ENCODE measurements around the gene CCDC137.

CCDC137 gene

DNA sequence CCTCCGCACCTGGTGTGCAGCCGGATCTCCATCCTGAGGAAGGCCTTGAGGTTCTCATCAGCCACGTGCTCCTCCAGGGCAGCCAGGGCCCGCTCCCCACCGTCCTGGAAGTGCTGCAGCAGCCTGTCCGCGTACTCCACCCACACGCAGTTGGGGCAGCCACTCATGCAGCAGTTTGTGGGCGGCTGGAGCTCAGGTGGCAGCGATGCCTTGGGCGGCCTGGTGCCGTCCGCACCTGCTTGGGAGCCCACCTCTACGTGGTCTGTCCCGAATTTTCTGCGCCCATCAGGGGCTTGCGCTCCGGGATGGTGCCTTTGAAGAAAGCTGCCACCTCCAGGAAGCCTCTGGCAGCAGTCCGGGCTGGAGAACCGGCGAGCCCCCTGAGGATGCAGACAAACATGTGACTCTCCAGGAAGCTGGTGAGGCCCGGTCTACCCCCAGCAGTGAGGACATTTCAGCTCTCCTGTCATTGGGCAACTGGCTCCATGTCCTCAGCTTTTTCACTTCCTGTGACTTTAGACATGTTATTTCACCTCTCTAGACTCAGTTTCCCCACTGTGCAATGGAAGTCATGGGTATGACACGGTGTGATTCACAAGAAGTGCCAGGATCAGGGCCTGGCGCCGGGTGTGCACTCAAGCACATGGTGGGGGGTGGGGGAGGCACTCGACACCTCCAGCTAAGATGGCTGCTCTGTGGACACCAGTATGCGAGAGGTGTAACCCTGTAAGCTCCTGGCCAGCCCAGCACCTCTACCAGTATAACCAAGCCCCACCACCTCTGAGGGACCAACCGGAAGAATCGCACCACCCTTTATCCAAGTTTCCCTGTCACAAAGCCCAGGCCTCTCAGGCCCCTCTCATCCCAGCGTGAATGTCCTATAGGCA is 1.1 kb upstream of the CCDC137 start:
- TF ChIP-seq, protein P1, sequence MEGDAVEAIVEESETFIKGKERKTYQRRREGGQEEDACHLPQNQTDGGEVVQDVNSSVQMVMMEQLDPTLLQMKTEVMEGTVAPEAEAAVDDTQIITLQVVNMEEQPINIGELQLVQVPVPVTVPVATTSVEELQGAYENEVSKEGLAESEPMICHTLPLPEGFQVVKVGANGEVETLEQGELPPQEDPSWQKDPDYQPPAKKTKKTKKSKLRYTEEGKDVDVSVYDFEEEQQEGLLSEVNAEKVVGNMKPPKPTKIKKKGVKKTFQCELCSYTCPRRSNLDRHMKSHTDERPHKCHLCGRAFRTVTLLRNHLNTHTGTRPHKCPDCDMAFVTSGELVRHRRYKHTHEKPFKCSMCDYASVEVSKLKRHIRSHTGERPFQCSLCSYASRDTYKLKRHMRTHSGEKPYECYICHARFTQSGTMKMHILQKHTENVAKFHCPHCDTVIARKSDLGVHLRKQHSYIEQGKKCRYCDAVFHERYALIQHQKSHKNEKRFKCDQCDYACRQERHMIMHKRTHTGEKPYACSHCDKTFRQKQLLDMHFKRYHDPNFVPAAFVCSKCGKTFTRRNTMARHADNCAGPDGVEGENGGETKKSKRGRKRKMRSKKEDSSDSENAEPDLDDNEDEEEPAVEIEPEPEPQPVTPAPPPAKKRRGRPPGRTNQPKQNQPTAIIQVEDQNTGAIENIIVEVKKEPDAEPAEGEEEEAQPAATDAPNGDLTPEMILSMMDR (IDR thresholded peaks at IDR 0.05) = no peak

DNA sequence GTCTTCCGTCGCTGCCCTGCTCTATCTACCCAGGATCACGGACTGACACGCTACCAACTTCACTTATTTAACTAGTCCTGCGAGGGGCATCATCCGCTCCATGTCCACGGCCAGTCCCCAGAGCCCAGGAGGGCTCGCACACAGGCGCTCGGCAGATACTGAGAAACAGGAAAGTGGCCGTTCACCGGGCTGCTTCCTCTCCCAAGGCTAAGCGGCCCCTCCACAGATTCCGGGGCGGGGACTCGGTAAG is 520 bp upstream of the CCDC137 start:
- TF ChIP-seq, protein P1 (IDR thresholded peaks at IDR 0.05) = no peak

DNA sequence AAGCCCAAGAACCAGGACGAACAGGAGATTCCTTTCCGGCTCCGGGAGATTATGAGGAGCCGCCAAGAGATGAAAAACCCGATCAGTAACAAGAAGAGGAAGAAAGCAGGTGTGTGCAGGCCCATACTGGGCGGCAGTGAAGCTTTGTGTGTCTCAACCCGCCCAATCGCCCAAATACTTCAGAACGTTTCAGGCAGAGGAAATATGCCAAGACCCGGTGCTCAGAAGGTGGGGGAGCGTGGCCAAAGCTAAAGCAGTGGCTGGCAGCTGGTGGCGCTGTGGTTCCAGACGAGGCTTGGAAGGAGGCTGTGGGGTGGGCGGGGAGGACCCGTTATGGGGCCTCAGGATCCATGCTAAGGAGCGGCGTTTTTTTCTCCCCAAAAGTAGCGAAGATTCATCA is 1.2 kb downstream of the CCDC137 start:
- TF ChIP-seq, protein P1 (IDR thresholded peaks at IDR 0.05) = no peak

DNA sequence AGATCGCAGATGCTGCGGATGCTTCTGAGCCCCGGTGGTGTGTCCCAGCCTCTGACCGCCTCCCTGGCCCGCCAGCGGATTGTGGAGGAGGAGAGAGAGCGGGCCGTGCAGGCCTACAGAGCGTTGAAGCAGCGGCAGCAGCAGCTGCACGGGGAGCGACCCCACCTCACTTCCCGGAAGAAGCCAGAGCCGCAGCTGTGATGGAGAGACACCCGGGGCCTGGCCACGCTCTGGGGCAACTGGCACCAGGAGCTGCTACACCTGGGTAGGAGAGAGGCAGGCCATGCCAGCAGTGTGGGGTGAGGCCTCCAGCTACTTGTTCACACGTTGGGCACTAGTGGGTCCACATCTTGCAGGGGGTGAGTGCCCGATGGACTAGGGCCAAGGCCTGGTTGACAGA is 6.0 kb downstream of the CCDC137 start:
- TF ChIP-seq, protein P1 (IDR thresholded peaks at IDR 0.05) = no peak

DNA sequence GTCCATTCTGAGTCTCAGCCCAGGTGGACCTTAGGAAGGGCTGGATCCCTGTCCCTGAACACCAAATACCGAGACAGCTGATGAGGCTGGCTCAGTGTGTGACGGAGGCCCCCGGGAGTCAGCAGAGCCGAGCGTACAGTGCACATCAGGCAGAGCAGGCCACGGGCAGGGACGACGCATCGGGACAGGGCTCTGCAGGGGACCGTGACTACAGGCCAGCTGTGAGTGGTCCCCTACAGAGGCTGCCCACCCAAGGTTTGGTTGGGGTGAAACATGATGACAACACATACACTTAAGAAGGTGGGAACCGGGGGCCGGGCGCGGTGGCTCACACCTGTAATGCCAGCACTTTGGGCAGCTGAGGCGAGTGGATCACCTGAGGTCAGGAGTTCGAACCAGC is 6.4 kb downstream of the CCDC137 start:
- TF ChIP-seq, protein P1 (IDR thresholded peaks at IDR 0.05) = no peak

DNA sequence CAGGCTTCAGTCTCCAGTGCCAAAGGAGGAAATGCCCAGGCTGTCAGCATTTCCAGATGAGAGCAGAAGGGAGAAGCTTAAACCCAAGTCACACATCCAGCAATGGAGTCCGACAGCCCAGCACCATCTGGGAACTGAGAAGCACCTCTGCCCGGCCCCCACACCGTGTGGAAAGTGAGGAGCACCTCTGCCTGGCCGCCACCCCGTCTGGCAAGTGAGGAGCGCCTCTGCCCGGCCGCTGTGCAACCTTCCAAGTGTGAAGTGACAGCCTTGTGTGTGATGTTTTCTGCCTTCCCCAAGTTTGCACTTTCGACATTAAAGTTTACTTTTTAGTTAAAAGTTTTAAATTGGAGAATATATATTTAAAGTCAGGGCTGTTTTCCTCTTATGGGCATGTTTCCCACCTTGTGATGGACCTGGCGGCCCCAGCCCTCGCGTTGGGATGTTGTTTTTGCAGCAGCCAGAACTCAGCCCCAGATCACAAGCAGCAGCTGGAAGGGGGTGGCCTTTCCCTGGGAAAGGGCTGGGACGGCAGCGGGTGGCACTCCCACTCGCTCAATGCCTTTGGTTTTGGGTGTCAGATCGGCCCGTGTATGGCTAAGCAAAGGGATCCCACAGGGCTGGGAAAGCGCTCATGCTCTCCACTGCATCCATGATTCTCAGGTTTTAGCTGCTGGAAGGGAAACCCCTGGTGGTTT is 7.2 kb downstream of the CCDC137 start:
- TF ChIP-seq, protein P1 (IDR thresholded peaks at IDR 0.05) = no peak

DNA sequence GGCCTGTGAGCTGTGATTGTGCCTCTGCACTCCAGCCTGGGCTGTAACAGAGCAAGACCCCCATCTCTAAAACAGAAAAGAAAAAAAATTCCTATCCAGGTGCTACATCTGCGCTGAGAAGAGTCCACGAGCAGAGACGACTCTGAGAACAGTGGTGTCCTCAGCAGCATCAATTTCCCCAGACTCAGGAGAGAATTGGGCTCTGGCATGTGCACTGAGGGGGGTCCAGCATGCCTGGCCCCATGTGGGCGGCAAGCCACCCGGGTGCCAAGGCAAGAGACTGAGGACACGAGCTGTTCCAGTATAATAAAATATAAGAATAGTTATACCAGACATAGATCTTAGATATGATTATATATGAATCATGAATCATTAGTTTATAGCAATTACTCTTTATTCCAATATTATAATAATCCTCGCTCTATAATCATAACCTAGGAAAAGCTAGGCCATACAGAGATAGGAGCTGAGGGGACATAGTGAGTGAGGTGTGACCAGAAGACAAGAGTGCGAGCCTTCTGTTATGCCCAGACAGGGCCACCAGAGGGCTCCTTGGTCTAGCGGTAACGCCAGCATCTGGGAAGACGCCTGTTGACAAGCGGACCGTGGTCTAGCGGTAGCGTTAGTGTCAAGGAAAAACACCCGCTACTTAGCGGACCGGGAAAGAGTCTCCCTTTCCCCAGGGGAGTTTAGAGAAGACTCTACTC is 9.1 kb downstream of the CCDC137 start:
- TF ChIP-seq, protein P1 (IDR thresholded peaks at IDR 0.05) = peak; percentile 65
